PFSK-1 (cell line): ENCODE data around the gene OR6X1.

Source experiments
- FOXP2 ChIP-seq: optimal IDR thresholded peaks from 2 replicates; pipeline ENCODE3; 2011; ENCODE audit warnings: borderline replicate concordance, control low read depth, inconsistent platforms; ENCODE audit not compliant: insufficient read depth; ENCODE audit errors: extremely low read length, extremely low read depth
- POLR2AphosphoS5 ChIP-seq: IDR thresholded peaks from 2 replicates; pipeline ENCODE4 v1.6.1; 2012; ENCODE audit warnings: low read depth, mild to moderate bottlenecking, control low read depth, low read length, moderate library complexity
- REST ChIP-seq, 2 experiments: IDR thresholded peaks; 2 replicates each; pipeline versions ENCODE4 v1.6.1 to v1.8.0; 2011 to 2012; ENCODE audit warnings: low read depth in 2 of 2, low read length in 2 of 2, control low read depth in 1 of 2, inconsistent platforms in 1 of 2, mild to moderate bottlenecking in 1 of 2, moderate library complexity in 1 of 2; ENCODE audit not compliant: insufficient read depth in 1 of 2
- SIN3A ChIP-seq: IDR thresholded peaks from 2 replicates; pipeline ENCODE4 v1.6.1; 2012; ENCODE audit warnings: mild to moderate bottlenecking, low read length, moderate library complexity, borderline replicate concordance; ENCODE audit not compliant: insufficient read depth
- TAF1 ChIP-seq: IDR thresholded peaks from 2 replicates; pipeline ENCODE4 v1.6.1; 2012; ENCODE audit warnings: low read length, control low read depth, borderline replicate concordance; ENCODE audit not compliant: insufficient read depth

The OR6X1 gene

GRCh38 chr11:123778511-123778910 lies 24.2 kb upstream of the OR6X1 start:
- TF ChIP-seq FOXP2, result no peak
- no peak for TF ChIP-seq POLR2AphosphoS5
- TF ChIP-seq SIN3A, result no peak
- TF ChIP-seq REST (IDR thresholded peaks at IDR 0.05; ENCODE audit: insufficient read depth in 1 of 2, low read depth in 2 of 2, low read length in 2 of 2), result no peak
- no peak for TF ChIP-seq TAF1

- TF ChIP-seq POLR2AphosphoS5 (no peak), REST (IDR thresholded peaks at IDR 0.05; ENCODE audit: insufficient read depth in 1 of 2, low read depth in 2 of 2, low read length in 2 of 2) (no peak), TAF1 (no peak), SIN3A (no peak), FOXP2 (no peak)
These were observed 21.6 kb upstream of the OR6X1 start for GRCh38 chr11:123775715-123776549.

GRCh38 chr11:123775289-123775688 lies 21.0 kb upstream of the OR6X1 start:
- no peak for TF ChIP-seq TAF1
- no peak for TF ChIP-seq FOXP2
- TF ChIP-seq SIN3A, result no peak
- no peak for TF ChIP-seq POLR2AphosphoS5
- TF ChIP-seq REST (IDR thresholded peaks at IDR 0.05; ENCODE audit: insufficient read depth in 1 of 2, low read depth in 2 of 2, low read length in 2 of 2), result no peak

GRCh38 chr11:123773959-123774358 lies 19.6 kb upstream of the OR6X1 start:
- no peak for TF ChIP-seq REST (IDR thresholded peaks at IDR 0.05; ENCODE audit: insufficient read depth in 1 of 2, low read depth in 2 of 2, low read length in 2 of 2)

GRCh38 chr11:123773026-123773425 lies 18.7 kb upstream of the OR6X1 start:
- TF ChIP-seq POLR2AphosphoS5 (no peak), FOXP2 (no peak), REST (IDR thresholded peaks at IDR 0.05; ENCODE audit: insufficient read depth in 1 of 2, low read depth in 2 of 2, low read length in 2 of 2) (no peak), SIN3A (no peak), TAF1 (no peak)
